AG09319 (cell line): Measurements from ENCODE around the gene SULT4A1.

ENCODE experiments used
- DNase-seq: peaks from one replicate; pipeline ENCODE4 v3.0.0-alpha.2; 2010; ENCODE audit warnings: low read depth; ENCODE audit errors: extremely low read depth
- CTCF ChIP-seq: IDR thresholded peaks from 2 replicates; pipeline ENCODE4 v1.5.1; 2011; ENCODE audit warnings: low read depth, mild to moderate bottlenecking, inconsistent platforms, low read length, moderate library complexity

SULT4A1 gene

DNA sequence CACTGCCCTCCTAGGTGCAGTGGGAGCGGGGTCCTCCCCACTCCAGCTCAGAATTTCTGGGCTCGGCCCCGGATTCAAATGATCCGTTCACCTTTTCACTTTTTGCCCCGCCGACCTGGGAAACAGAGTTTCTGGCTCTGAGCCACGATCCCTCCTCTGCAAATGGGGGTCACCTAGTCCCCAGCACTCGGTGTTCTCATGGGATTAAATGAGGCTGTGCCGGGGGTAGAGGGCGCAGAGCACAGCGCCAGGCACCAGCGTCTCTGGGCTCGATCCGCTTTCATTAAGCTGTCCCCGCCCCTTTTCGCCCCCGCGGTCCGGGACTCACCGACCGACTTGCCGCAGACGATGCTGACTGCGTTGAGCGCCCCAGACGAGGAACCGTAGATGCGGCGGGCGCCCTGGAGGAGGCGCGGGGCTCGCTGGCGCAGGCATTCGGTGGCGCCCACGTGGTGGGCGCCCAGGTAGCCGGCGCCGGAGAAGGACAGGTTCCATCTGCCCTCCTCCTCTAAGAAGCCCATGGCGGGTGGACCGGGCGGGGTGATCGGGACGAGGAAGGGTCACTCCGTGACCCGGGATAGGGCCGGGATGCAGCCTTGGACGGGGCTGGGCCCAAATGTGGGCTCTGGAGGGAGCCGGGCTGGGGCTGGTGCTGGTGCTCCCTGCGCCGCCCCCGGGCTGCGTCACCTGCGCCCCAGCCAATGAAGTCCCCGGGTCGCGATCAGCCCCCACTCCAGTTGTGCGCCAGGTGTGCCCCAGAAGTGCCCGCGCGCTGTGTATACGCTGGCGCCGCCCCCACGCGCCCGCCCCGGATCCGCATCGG, 29.3 kb upstream of the SULT4A1 start, which contains the start of gene PNPLA5:
Gene PNPLA5 (minus strand): TSS at position 654 of the 823 bp plus-strand sequence. CDS start 133 bp downstream, at position 521.
- no peak for DNase-seq
- TF ChIP-seq CTCF: no peak

DNA sequence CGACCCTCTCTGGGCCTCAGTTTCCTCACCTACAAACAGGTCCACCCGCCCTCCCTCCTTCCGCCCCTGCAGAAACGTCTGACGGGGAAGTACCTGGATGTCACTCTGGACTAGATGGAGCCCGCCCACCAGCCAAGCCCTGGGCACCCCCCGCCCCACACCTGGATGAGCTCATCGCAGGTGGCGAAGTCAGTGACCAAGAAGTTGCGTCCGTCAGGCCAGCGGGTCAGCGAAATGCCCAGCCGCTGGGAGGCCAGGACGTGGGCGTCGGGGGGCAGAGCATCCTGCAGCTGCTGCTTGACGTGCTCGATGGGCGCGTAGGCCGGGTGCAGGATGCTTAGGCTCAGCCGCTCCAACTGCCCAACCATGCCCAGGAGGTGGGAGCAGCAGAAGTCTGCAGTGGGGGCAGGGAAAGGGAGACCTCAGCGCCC, 28.6 kb upstream of the SULT4A1 start:
- no peak for TF ChIP-seq CTCF
- no peak for DNase-seq

- no peak for DNase-seq
- no peak for TF ChIP-seq CTCF
Measured at GRCh38 chr22:43889860-43890253, 27.5 kb upstream of the SULT4A1 start.

GRCh38 chr22:43889201-43889859, 27.0 kb upstream of the SULT4A1 start:
- DNase-seq: no peak

DNA sequence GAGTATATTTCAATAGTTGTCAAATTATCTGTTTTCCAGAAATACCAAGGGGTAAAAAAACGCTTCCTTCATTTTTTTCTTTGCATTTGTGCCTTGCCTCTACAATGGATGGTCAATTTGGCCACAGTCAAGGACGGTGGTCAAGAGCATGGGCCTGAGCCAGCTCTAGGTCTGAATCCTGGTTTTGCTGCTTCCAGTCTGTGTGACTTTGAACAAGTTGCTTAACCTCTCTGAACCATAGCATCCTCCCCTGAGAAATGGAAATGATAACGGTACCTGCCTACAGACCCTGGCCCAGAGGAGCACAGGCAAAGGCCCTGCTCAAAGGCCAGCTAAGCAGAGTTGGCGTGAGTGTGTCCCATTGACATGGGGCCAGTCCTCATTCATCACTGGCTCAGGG, 26.4 kb upstream of the SULT4A1 start:
- DNase-seq: no peak
- no peak for TF ChIP-seq CTCF

More at GRCh38 chr22:43889201-43889859, 27.0 kb upstream of the SULT4A1 start:
- no peak for TF ChIP-seq CTCF

DNA sequence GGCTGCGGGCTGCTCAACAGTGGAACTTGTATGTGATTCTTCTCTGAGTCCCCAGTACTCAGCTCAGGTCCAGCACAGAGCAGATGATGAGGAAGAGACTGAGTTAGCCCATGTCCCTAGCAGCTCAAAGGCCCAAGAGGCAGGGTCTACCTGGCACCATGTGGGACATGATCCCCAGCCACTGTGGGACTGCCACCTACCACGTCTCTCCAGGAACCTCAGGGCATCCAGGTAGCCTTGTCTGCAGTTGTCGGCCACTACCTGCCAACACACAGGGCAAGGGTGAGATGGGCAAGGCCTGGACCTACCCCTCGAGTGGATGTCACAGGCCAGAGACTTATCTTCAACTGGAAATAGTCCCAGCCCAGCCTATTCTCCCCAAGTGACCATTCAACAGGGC, 25.1 kb upstream of the SULT4A1 start:
- TF ChIP-seq CTCF: no peak
- DNase-seq: no peak

DNA sequence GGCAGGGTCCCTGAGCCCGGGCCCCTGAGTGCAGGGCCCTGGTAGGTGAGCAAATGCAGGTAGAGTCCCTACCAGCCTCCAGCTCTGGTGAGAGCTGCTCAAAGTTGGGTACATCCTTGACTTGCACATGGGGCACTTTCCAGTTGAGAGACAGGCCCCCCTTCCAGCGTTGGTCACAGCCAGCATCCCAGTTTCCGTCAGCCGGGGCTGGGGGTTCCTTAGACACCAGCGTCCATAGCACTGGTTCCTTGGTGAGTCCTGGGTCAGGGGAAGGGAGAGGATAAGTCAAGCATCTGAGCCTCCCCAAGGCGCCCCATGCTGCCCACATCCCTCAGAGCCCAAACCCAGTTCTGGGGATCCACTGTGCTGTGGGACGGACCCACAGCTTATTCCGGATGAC, 23.9 kb upstream of the SULT4A1 start:
- no peak for TF ChIP-seq CTCF
- no peak for DNase-seq
